ENCODE measurements around the gene DNAJA2. TPM values are rescaled to one million over a fixed set of nuclear protein-coding genes. Genes with fewer than 3 reads are reported as not detected.

DNAJA2 gene
- total and polyA plus RNA-seq, 2 of the 4 experiments (the other 2 are of a cell fraction) = 18.6 to 53.9 TPM

- Histone ChIP-seq H2BK5ac (ENCODE audit: low read depth, low read length, poor library complexity, severe bottlenecking) (no peak overlapping the region), H3K14ac (replicated peaks; ENCODE audit: low read depth, low read length) (no peak overlapping the region), H2BK120ac (ENCODE audit: low read depth, low read length) (no peak overlapping the region), H2AFZ (replicated peaks; ENCODE audit: low read length, poor library complexity) (no peak overlapping the region), H3K9ac (ENCODE audit: low read depth, low read length) (no peak overlapping the region), H3K36me3 (ENCODE audit: control insufficient read depth, insufficient read depth, low read length) (peaks cover 52% of the 10 kb centered on the region), H3K27me3 (ENCODE audit: control insufficient read depth, insufficient read depth, low read length) (no peaks in the 10 kb centered on the region), H2AK5ac (ENCODE audit: low read depth, low read length) (no peak overlapping the region), H3K9me1 (ENCODE audit: insufficient read depth, low read length) (no peaks in the 10 kb centered on the region), H3K79me1 (ENCODE audit: low read depth in 1 of 2, low read length in 2 of 2) (no peaks in the 10 kb centered on the region), H4K8ac (ENCODE audit: low read depth in 2 of 2, low read length in 2 of 2) (no peak overlapping the region), H4K20me1 (ENCODE audit: insufficient read depth, low read length) (no peaks in the 10 kb centered on the region), H2BK15ac (ENCODE audit: low read depth, low read length) (no peak overlapping the region), H3K4me3 (ENCODE audit: insufficient read depth, low read depth, low read length) (no peak overlapping the region), H4K91ac (ENCODE audit: insufficient read depth, low read depth, low read length) (no peak overlapping the region), H3K27ac (ENCODE audit: insufficient read depth, low read length) (no peak overlapping the region), H4K5ac (ENCODE audit: low read depth, low read length) (no peak overlapping the region), H3K4me1 (ENCODE audit: control insufficient read depth, insufficient read depth, low read length) (no peaks in the 10 kb centered on the region), H3K18ac (ENCODE audit: low read depth, low read length) (no peak overlapping the region), H3K23ac (ENCODE audit: low read depth, low read length) (no peak overlapping the region), H3K4me2 (ENCODE audit: low read depth, low read length) (no peak overlapping the region), H3K56ac (ENCODE audit: extremely low read depth, insufficient read depth, low read length) (no peak overlapping the region), H3K4ac (ENCODE audit: low read depth, low read length) (no peak overlapping the region), H2BK20ac (ENCODE audit: low read depth, low read length) (no peak overlapping the region), H3K9me3 (ENCODE audit: control insufficient read depth, insufficient read depth, low read length) (no peaks in the 10 kb centered on the region), H2AK9ac (replicated peaks; ENCODE audit: low read depth, low read length, poor library complexity) (no peak overlapping the region)
- intact Hi-C loops (cut with micrococcal nuclease) = loop anchor here (1.0 kb wide), 2 partner anchors 75 to 256 kb away; no protein-coding TSS in a partner anchor
- BruUV-seq (replicated peaks) = no TSS peak
- dilution Hi-C loops (cut with HindIII; ENCODE audit: low sequenced_read_pairs, unreplicated experiment) = no loop called here
- TF ChIP-seq BHLHE40 (IDR thresholded peaks at IDR 0.05; ENCODE audit: low read depth, low read length) = no peak
- no peak for TF ChIP-seq FOS (IDR thresholded peaks at IDR 0.05; ENCODE audit: low read depth, low read length)
- no peak for TF ChIP-seq USF2 (IDR thresholded peaks at IDR 0.05; ENCODE audit: low read depth, low read length)
- no peak for TF ChIP-seq MAFK (IDR thresholded peaks at IDR 0.05; ENCODE audit: low read depth, low read length)
- TF ChIP-seq NFE2L2 (IDR thresholded peaks at IDR 0.05; ENCODE audit: low read depth, low read length) = no peak
- WGBS, 2 experiments (ENCODE audit: extremely low coverage in 2 of 2, insufficient read length in 1 of 2) = 93% methylated on average over 6 of the region's 15 CpGs; no CpG with 5 or more reads in 1 of the 2 experiments
- in situ Hi-C loops (cut with MboI; ENCODE audit: low sequenced_read_pairs) = loop anchor here (10.0 kb wide), 1 partner anchor 254 kb away; no protein-coding TSS in a partner anchor
- ChIA-PET POLR2A (ENCODE audit: unreplicated experiment) (no interaction called here), CTCF (interaction anchor here (1.7 kb wide), 1 partner anchor 13 kb away, joined by 4 read pairs; no protein-coding TSS in a partner anchor)
- ATAC-seq (ENCODE audit: low read depth) (no peak), DNase-seq (no peak)
These were observed 44.7 kb downstream of the DNAJA2 start for GRCh38 chr16:46928811-46929210.
